Measurements from ENCODE around the gene PALLD.
A peak's percentile ranks its signal among the peaks of the same experiment; 100 is the strongest.
"Not testable (repeated sequence)": the region's sequence is repeated elsewhere in the genome, so short reads cannot be mapped to it uniquely, and the experiment has no call there.

PALLD gene

DNA sequence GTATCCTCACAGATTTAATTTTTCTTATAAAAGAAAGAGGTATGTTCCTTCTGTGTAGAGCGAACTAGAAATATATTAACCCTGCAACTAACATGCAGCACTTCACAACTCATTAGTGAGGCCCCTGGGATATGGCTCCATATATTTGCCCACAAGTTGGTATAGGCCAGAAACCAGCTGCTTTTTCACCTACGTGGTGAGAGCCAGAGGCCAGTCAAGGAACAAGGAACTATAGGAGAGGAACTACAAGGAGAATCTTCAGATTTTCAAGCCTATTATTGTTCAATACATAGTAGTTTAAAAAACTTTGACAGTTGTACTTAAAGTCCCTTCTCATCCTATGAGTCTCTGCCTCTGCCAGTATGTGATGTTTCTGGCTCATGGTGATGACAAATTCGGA is 307.3 kb downstream of the PALLD start:
- no peak for DNase-seq

DNA sequence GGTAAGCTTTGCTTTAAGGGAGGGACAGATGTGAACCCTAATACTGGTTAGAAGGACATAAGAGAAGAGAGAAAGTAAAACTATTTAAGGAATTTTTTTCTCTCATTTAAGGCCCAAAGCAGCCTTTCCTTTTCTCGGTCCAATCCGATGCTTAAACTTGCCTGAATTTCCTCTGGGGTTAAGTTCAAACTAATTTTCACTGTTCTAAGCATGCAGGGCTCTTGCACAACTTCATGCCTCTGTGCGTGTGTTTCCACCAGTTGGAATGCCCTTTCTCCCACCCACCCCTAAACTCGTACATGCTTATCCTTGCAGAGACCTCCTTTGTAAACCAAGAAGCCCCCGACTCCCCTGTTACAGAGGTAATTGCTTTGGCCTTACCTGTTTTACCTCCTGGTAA is 308.5 kb downstream of the PALLD start:
- DNase-seq: no peak

DNA sequence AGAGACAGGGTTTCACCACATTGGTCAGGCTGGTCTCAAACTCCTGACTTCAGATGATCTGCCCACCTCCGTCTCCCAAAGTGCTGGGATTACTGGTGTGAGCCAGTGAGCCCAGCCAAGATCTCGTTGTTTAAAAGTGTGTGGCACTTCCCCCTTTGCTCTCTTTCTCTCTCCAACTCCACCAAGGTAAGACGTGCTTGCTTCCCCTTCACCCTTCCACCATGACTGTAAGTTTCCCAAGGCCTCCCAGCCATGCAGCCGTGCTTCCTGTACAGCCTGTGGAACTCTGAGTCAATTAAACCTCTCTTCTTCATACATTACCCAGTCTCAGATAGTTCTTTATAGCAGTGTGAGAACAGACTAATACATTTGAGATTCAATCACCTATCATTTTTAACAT is 309.4 kb downstream of the PALLD start:
- not testable (repeated sequence) for DNase-seq

DNA sequence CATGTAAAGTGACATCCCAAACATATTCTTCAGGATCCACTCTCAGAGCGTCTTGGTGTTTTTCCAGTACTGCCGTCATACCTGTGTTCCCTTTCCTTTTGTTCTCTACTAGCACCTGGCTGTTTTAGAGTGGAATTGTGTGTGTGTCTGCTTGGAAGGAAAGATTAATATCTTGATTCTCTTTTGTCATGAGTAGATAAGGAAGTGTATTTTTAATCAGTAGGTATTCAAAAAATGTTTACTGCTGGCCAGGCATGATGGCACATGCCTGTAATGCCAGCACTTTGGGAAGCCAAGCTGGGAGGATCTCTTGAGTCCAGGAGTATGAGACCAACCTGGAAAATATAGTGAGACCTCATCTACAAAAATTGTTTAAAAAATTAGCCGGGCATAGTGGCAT is 314.4 kb downstream of the PALLD start:
- no peak for DNase-seq

DNA sequence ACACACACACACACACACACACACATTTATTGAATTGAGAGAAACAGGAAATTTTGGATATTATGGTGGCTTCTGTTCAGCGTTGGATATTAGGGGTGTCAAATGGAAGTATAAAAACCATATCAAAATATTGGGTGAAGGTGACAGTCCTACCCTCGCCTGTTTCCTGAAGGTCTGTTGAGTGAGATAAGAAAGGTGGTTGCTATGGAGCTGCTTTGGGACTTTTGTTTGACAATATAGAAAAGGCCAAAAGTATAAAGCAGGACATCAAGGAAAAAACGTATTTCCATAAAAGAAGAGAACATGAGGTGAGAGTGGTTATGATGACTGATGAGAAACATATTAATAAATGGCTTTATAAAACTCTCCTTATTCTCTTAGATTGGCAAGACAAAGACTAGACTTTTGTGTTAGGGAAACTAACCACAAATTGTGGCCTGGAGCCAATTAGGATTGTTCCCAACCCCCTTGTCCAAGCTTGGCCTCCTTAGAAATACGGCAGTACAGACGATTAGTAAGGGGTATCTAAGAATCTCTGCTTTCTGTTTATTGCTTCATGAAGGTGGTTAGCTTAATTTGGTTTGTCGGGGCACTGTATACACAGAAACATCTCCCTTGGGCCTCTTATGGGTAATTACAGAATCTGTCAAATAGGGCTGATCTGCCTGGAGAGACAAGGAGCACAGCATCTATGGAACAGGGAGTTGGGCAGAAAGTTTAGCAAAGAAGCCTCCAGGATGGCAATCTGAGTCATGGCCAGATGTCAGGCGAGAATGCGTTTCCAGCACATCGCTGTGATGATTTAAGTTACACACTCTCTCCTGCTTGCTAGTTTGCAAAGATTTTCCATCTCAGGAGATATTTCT is 315.2 kb downstream of the PALLD start:
- DNase-seq: no peak

DNA sequence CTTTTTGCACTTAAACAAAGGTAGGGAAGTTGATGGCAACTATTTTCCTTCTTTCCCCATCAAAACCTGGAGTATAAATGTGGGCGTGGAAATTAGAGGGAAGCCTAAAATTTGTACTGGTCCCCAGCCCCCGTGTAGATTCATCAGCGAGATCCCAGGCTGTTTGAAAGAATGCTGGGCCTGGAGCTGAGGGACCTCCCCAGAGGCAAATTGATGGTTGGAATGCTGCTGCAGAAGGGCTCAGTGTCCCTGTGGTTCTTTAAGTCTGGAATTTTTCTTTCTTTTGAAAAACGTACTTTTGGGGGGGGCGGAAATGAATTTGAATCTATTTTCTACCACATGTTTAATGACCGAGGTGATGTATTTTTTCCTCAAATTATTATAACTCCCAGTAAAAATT is 316.0 kb downstream of the PALLD start:
- no peak for DNase-seq

DNA sequence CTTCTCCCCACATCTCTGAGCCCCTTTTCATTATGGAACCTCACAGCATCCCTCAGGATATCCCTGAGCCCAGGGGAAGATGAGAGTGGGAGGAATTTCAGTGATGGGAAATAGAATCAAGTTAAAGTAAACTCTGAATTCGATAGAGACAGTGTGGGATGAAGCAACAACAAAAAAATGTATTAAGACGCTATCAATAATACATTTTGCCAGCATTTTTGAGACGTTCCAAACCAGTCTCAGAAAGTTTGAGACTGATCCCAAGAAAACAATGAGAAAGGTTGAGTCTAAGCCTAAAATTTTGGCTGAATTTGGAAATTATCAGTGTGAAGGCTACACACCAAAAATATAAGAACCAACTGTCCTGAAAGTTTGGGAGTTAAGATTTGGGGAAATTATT is 317.0 kb downstream of the PALLD start:
- no peak for DNase-seq

DNA sequence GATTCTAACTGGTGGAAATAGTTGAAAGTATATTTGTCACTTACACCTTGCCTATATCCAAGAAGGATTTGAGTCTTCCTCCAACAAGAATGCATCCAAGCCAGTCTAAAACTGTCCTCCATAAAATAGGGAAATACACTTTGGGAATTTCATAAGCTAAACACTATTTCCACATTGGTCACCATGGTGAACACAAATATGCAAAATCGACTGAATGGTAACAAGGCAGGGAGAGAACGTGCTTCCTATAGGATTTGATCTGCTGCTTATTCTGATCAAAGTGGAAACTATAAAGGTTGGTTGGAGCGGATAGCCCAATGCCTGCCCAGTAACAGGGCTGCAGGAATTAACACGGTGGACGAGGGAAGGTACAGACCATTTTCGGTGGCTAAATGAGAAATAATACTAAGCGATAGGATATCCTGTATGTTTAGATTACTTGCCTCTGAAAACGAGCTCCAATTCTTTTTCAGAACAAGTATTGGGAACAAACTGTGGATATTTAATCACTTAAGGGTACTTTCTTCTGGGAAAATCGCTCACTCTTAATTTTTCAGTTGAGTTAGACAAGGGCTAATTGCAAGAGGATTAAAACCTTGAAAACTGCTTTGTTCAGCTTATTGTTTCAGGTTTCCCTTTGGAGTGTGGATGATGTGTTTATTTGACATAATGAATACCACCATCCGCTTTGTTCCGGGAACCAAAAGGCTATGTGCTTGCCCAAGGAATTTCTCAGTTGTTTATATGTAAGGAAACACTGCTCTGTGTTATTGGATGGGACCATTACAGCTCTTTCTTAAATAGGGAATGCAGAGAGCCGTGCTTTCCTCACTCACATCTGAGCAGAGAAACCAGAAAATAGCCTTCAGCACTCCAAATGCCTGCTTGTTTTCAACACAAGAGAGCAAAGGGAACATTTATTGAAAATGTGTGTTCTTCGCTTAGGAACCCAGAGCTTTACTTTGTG is 318.8 kb downstream of the PALLD start:
- no peak for DNase-seq

DNA sequence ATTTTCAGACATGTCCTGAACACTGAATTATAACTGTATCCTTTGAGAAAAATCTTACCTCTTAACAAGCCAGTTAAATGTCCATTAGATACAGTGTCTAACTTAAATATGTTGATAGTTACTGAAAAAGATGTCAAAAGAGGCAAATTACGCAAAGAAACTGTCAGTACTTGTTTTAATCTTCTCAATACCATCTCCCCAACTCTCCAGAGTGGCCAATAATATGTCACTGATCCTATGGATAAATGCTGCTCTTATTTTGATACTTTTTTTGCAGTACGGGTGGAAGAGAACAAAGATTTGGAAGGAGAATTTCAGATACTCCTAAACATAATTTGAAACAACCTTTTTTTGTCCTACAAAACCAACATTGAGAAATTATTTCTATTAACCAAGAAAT is 320.5 kb downstream of the PALLD start:
- DNase-seq: no peak

DNA sequence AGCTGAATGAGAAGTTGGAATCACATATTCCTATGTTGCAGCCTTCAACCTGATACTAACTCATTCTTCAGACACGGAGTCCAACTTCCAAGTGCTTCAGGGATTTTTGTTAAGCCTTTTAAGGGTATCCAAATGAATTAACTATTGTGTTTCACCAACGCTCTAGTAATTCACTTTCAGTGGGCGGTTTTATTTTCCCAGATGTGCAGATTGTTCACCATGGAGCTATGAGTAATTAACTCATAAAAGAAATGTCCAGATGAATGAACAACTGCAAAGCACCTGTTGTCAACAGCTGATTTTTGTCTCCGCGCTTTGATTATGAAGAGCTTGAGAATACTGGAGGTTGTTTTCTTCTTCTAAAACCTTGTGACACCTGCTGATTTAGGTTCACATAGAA is 325.6 kb downstream of the PALLD start:
- no peak for DNase-seq

DNA sequence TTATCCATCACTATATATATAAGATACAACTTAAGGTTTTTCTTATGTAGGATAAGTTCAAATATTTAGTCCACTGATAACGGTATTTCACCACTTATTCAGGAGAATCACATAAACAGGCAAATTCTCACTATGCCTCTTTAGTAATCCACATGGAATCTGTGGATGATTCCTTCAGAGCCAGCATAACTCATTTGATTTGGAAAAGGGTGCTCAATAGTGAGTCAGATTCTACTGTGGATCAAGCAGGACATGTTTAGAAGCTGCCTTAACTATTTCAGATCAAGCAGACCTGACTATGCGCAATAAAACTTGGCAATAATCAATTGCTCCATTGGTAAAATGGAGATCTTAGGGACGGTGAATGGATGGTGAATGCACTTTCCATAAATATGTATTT is 329.1 kb downstream of the PALLD start:
- DNase-seq: no peak

DNA sequence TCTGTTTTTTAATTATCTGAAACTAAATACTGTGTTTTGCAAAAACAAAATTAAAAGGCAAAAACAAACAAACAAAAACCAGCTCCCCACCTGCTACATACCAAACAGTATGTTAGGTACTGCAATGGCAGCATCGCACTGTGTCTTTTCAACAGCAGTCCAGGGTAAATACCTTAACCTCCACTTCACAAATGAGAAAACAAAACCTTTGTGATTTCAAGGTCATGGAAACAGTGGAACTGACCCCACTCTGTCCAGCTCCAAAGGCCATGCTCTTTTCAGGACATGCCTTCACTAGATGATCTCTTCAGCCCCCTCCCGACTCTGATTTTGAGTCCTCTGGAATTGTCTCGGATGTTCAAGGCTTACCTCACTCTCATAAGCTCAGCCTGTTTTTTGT is 329.8 kb downstream of the PALLD start:
- no peak for DNase-seq

DNA sequence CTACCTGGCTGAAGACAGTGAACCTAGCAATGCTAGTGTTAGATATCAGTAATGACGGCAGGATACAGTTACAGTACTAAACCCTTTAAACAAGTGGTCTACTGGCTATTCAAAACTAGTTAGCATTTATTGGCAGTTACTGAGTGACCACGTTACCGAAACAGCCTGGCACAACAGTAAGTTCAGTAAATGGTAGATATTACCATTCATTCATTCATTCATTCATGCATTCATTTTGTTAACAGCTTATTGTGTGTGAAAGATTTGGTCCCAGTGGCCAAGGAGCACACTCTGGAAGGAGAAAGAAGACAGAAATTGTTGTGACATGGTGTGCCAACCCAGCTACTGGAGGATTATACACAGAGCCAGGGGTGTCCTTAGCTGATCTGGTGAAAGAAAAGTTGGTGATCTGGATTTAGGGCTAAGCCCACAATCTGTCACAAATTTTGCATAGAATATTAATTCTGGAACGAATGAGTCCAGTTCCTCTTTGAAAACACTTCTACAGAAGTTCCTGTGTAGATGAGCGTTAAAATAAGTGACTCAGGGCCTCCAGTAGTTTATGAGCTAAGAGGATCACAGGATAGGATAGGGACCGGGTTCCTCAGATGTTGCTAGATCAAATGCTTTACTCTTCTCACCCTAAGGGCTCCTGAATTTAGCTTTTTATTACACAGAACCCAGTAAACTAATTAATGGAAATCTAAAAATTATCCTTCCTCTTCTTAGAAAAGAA is 334.1 kb downstream of the PALLD start:
- no peak for DNase-seq

DNA sequence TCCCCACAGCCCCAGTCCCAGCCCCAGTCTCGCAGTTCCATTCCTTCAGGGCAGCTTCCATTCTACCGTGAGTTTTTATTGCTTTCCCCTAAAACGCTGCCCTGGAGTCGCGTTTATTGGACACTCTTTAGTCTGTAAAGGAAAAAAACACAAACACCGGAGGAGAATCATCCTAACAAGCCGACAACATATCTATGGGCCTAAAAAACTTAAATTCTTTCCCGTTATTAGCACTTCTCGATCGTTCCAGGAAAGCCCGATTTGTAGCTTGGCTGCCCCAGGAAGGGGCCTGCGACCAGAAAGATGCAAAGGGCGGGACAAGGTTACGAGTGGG is 334.7 kb downstream of the PALLD start:
- no peak for DNase-seq

DNA sequence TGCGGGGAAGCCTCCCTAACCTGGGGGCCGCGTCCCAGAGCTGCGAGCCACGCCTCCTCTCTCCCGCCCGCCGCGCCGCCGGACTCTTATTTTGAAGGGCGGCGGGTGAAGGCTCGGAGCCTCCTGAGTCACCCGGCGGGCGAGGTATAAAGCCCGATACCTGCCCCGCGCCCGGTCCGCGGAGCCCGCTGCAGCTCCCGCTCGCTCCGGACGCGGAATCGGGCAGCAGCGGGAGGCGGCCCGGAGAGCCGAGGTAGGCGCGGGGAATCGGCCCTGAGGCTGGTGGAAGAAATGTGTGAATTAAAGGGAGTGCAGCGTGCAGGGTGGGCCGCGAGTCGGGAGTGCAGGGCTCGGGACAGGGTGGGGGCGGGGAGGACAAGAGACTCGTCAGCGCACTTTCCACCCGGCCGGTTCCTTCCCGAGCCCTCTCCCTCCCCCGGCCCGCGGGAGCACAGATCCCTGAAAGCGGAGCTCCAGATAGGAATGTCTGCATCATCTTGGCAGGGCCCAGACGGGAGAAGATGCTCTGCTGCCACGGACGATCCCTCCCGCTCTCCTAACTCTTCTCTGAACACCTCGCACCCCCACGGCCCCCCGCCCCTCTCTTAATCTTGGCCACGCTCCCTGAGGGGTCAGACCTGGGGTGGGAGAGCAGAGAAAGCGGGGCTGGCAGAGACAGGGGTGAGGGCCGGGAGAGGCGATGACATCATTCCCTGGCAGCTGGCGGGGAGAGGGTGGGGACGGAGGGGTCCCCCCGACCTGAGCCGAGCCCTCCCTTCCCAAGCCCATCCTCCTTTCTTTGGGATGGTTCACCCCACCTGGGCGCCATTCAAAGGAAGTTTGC is 335.3 kb downstream of the PALLD start:
- DNase-seq: peak; percentile 89

DNA sequence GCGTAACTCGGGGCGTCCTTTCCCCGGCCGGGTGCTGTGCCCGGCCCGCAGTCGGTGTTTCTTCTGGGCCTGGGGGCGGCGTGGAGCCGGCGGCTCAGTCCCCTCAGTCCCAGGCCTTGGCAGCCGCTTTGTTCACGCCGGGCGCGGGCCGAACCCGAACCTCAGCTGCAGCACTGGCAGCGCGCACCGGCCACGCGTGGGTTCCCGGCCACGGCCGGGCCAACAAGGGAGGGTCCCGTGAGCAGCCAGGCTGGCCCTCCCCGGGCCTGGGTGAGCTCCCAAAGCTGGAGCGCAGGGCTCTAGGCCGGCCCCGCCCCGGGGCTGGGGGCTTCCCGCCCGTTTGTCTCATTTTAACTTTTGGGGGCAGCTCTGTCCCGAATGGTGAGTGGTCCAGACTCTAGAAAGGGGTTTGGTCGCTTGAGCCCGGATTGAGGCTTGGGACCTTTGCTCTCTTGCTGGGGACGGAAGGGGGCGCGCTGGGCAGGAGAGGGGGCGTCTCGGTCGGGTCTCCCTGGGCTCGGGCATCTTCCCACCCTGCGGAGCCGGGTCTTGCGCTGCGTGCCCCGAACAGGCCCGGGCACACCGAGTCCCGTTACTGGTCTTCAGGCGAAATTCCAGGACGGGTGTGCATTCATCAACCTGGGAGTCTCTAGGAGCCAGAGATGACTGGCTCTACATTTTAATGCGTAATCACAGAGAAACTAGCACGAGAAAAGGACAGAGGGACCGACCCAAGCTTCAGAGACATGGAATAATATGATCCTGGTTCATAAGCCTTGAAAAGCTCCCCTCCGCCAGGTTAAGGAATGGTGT is 336.1 kb downstream of the PALLD start:
- DNase-seq: peak; percentile 72

DNA sequence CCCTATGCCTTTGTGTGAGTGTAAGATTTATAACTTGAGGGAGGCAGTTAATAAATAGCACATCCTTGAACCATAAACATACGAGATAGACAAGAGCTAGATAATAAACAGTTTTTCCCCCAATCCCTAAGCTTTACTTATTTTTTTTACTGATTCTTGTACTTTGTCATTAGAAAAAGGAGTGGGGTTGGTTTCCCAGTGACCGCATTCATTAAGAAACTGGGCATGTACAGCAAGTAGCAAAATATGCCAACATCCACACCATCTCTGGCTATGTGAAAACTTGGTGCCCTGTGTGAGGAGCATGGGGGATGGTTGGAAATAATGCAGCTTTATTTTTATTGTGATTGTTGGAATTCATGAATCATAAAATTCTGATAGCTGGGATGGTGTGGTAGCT is 337.0 kb downstream of the PALLD start:
- DNase-seq: no peak

DNA sequence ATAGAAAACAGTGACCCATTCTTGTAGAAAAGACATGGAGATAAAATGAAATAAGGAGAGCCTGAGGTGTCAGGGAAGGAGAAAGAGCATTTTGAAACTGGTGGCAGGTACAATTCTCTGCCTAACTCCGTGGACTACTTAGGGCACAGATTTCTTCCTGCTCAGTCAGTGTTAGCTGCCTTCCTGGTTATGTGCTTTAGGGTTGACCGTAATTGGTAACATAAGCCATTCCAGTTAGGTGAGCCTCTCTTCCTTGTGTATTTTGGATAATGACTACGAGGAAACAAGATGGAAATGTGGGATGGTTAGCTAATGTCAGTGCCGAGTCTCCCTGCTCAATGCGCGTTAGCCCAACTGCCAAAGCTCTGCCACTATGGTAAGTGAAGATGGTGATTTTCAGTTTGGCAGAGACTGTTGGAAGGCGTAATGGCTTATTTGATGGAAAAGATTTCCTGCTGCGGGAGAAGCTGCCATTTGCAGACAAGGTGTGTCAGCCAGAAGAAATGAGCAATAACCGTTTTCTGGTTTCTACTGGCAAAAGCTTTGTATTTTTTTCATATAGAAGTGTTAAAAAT is 339.1 kb downstream of the PALLD start:
- DNase-seq: no peak

DNA sequence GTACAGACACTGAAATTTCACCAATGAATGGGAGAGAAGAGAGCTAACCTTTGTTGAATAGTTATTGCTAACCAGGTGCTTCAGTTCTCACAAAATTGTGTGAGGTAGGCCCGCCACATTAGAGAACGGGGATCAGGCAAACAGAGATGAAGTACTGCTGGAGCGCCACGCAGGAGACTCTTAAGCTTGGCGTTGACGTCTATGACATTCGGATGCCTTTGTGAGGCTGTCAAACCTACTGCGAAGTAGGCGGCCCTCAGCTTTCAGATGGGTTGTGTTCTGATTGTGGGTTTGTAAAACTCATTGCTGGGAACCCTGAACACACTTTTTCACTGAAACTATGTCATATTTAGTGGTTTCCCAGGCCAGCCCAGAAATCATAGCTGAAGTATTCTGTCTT is 339.6 kb downstream of the PALLD start:
- no peak for DNase-seq

DNA sequence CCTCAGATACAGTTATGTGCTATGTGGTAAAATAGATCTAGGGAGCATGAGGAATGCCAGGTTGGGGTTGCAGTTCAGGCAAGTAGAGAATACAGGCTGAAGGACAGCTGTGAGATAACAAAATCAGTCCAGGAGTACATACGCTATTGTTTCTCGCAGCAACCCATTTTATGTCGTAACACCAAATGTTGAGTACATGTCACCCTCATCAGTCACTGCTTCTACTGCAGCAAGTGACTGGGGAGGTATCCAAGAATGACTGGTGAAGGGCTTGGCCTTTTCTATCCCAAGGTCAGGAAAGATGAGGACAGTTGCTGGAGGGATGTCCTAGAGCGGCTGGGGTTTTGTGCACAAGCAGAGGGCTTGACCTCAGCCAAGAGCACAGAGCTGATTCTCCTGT is 341.1 kb downstream of the PALLD start:
- no peak for DNase-seq

DNA sequence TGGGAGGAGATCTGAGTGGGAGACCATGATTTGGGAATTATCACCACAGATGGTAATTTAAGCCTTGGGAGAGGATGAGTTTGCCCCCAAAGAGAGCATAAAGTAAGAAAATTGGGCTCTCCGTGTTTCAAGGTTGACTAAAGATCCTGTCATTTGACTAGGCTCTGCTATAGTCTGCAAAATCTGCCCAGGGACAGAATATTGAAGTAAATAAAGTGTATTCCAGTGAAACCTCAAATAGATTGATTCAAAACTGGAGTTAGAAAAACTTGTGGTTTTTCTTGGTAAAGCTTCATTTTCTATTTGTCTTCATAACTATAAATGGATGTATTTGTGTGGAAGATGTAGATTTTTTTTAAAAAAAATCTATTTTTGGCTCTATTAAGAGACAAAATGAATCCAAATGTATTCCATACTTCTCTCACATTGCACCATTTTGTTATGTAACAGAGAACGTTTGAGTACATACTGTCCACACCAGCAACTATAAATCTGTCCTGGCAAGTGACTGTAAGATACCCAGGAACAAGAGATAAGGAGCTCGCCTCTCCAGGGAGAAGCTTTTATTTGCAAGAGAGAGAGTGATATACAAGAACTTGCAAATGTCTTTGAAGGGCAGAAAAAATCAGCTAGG is 343.0 kb downstream of the PALLD start:
- no peak for DNase-seq
